Measurements from ENCODE around the gene GSDME. TPM values are rescaled to one million over a fixed set of nuclear protein-coding genes. Genes with fewer than 3 reads are reported as not detected.
A peak's percentile ranks its signal among the peaks of the same experiment; 100 is the strongest.

The GSDME gene
- total RNA-seq, 1 donor from 2014 or later = 10.8 TPM

DNA sequence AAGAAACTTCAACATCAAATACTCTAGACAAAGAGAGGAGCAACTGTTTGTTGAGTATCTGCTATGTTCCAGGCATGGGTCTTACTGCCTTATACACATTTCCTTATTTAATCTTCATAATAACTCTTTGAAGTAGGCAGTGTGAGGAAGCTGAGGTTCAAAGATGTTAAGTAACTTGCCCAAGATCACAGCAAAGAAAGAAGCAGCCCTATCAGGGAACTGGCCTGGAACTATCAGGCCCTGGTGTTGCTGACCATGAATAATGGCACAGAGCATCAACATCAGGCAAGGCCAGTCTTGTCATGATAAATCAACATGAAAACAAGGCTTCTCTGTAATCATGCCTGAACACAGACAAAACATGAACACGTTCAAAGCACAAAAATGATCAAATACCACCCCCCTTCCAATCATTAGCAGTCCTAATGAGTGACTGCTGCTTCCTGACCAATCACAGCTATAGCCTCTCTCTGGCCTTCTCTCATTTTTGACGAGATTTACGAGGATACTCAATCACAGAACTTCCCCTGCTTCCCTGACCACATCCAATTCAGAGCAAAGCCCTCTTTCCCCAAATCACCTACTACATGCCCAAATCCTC is 2.3 kb downstream of the GSDME start:
- no peaks in the 10 kb centered on the region for H3K9me3 Mint-ChIP-seq
- peaks cover 34% of the 10 kb centered on the region for H3K27me3 Mint-ChIP-seq
- H3K27ac Mint-ChIP-seq = peak overlapping the region; percentile 10
- TF ChIP-seq, protein P1, sequence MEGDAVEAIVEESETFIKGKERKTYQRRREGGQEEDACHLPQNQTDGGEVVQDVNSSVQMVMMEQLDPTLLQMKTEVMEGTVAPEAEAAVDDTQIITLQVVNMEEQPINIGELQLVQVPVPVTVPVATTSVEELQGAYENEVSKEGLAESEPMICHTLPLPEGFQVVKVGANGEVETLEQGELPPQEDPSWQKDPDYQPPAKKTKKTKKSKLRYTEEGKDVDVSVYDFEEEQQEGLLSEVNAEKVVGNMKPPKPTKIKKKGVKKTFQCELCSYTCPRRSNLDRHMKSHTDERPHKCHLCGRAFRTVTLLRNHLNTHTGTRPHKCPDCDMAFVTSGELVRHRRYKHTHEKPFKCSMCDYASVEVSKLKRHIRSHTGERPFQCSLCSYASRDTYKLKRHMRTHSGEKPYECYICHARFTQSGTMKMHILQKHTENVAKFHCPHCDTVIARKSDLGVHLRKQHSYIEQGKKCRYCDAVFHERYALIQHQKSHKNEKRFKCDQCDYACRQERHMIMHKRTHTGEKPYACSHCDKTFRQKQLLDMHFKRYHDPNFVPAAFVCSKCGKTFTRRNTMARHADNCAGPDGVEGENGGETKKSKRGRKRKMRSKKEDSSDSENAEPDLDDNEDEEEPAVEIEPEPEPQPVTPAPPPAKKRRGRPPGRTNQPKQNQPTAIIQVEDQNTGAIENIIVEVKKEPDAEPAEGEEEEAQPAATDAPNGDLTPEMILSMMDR (conservative IDR thresholded peaks at IDR 0.05) = no peak
- no peaks in the 10 kb centered on the region for H3K36me3 Mint-ChIP-seq
- H3K4me1 Mint-ChIP-seq (ENCODE audit: unreplicated experiment) = peaks cover 17% of the 10 kb centered on the region
- DNase-seq (ENCODE audit: extremely low spot score, unreplicated experiment) = no peak
- H3K4me3 Mint-ChIP-seq = peak overlapping the region; percentile 93

DNA sequence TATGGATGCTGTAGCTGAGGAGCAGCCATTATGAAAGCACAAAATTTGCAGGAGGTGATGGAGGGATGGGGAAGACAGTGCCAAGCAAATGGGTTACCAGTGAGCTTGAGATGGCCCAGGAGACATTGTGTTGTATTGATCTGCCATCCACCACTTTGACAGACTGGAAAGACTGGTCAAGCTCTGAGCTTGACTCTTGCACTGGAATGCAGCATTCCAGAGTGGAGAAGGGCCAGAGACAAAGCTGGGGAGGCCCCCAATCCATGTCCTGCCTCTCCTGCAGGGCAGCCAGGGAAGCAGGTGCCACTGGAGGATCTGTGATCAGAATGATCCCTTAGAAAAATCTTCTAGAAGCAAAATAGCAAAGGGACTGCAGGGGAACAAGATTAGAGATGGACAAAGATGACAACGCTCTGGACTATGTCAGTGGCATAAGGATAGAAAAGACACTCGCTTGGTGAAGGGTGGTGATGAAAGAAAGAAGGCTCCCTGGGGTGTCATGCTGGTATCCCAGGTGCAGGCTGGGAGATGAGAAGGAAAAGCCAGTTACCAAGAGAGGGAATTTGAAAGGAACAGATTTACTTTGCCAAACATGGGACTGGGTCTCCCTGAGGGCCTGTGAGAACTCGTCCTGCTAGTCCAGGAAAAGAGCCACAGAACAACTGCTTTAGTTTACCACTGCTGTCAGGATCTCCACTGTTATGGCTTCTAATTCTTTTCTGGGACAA is 5.0 kb downstream of the GSDME start:
- Mint-ChIP-seq H3K9me3 (no peaks in the 10 kb centered on the region), H3K27me3 (peaks cover 16% of the 10 kb centered on the region), H3K4me1 (ENCODE audit: unreplicated experiment) (peaks cover 4% of the 10 kb centered on the region), H3K27ac (peak overlapping the region; percentile 6), H3K36me3 (peaks cover 3% of the 10 kb centered on the region), H3K4me3 (no peak overlapping the region)
- TF ChIP-seq, protein P1 (conservative IDR thresholded peaks at IDR 0.05) = no peak
- DNase-seq (ENCODE audit: extremely low spot score, unreplicated experiment) = no peak

DNA sequence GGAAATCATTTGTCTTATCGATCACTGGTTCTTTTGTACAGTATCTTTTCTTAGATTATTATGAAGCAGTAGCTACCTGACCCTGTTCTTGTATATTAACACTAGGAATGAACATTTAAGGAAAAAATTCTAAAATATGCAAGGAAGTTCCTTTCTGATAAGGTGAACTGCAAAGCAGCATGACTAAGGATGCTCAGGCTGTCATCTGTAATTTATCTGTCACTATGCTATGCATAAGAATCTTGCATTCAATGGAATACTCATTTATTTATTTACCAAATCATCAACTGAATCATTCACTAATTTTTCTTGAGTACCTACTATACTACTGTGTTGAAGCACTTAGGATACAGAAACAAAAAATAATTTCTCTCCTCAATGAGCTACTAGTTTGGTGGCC is 5.8 kb downstream of the GSDME start:
- H3K27ac Mint-ChIP-seq = no peak overlapping the region
- no peak for DNase-seq (ENCODE audit: extremely low spot score, unreplicated experiment)
- TF ChIP-seq, protein P1 (conservative IDR thresholded peaks at IDR 0.05) = no peak
- H3K9me3 Mint-ChIP-seq = no peaks in the 10 kb centered on the region
- H3K36me3 Mint-ChIP-seq = peaks cover 3% of the 10 kb centered on the region
- no peak overlapping the region for H3K4me3 Mint-ChIP-seq
- peaks cover 4% of the 10 kb centered on the region for H3K4me1 Mint-ChIP-seq (ENCODE audit: unreplicated experiment)
- H3K27me3 Mint-ChIP-seq = peaks cover 13% of the 10 kb centered on the region

DNA sequence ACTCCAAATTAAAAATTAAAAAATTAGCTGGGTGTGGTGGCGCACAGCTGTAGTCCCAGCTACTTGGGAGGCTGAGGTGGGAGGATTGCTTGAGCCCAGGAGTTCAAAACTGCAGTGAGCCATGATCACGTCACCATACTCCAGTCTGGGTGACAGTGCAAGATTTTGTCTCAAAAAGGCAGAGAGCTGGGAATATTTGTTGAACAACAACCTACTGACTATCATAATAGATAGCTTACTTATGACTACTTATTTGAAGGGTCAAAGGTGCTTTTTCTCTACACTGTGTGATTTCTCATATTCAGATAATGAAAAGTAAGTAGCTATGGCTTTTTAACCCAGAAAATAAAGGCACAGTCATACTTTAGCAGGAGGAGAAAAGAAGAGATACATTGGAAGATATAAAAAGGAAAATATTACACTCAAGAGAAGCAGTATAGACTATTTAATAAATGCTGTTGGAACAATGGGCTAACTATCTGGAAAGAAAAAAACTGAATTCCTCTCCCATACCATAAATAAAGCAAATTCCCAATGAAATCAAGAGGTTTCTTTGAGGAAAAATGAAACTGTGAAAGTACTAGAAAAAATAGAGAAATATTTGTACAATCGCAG is 6.7 kb downstream of the GSDME start:
- Mint-ChIP-seq H3K27me3 (peaks cover 5% of the 10 kb centered on the region), H3K4me3 (no peak overlapping the region), H3K27ac (no peak overlapping the region), H3K4me1 (ENCODE audit: unreplicated experiment) (peaks cover 4% of the 10 kb centered on the region), H3K9me3 (no peaks in the 10 kb centered on the region), H3K36me3 (peaks cover 3% of the 10 kb centered on the region)
- no peak for DNase-seq (ENCODE audit: extremely low spot score, unreplicated experiment)
- TF ChIP-seq, protein P1 (conservative IDR thresholded peaks at IDR 0.05) = no peak

DNA sequence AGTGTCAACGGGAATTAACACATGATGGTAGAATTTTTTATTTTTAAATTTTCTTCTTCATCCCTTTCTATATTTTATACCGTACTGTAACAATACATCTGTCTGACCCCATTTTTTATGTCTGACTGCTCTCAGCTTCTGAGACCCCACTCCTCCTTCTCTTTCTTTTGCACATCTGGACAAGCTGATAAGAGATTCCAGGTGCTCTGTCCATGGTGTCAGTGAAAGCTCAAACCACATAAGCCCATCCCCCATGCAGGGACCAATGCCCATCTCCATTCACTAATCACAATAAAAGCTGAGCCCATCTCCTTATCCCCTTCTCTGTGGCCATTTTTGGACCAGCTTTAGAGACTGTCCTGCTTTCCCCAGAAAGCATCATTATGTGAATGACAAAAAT is 8.7 kb downstream of the GSDME start:
- no peak overlapping the region for H3K4me3 Mint-ChIP-seq
- no peak for DNase-seq (ENCODE audit: extremely low spot score, unreplicated experiment)
- H3K27ac Mint-ChIP-seq = no peak overlapping the region
- no peaks in the 10 kb centered on the region for H3K9me3 Mint-ChIP-seq
- no peaks in the 10 kb centered on the region for H3K27me3 Mint-ChIP-seq
- TF ChIP-seq, protein P1 (conservative IDR thresholded peaks at IDR 0.05) = no peak
- H3K36me3 Mint-ChIP-seq = peaks cover 3% of the 10 kb centered on the region
- H3K4me1 Mint-ChIP-seq (ENCODE audit: unreplicated experiment) = peaks cover 4% of the 10 kb centered on the region

All from type B pancreatic cell (in vitro differentiated cells).